Astrocyte (in vitro differentiated cells and primary cell): ENCODE measurements around the gene ADARB2. TPM values are rescaled to one million over a fixed set of nuclear protein-coding genes. Genes with fewer than 3 reads are reported as not detected.

Experiments used
- DNase-seq: peaks from one replicate; pipeline ENCODE4 v3.0.0-alpha.2; 2010; ENCODE audit warnings: low read depth
- FAIRE-seq: peaks from 2 replicates; lab custom pipeline; 2011; peaks lifted over from hg19 to GRCh38; lab: Jason Lieb, UNC
- H2AFZ ChIP-seq: 2 replicates; pipeline ENCODE4 v1.6.0; 2012; ENCODE audit warnings: low read depth, low read length, inconsistent platforms
- H3K27ac ChIP-seq: 2 replicates; pipeline ENCODE4 v1.5.1; 2011; ENCODE audit warnings: low read depth, low read length, inconsistent platforms
- H3K27me3 ChIP-seq: 2 replicates; pipeline ENCODE4 v1.6.0; 2011; ENCODE audit warnings: low read length, inconsistent platforms; ENCODE audit not compliant: insufficient read depth
- H3K36me3 ChIP-seq: 2 replicates; pipeline ENCODE4 v1.5.1; 2011; ENCODE audit warnings: low read length, inconsistent platforms; ENCODE audit not compliant: insufficient read depth
- H3K4me1 ChIP-seq: 2 replicates; pipeline ENCODE4 v1.5.1; 2011; ENCODE audit warnings: low read length, inconsistent platforms; ENCODE audit not compliant: insufficient read depth
- H3K4me2 ChIP-seq: 2 replicates; pipeline ENCODE4 v1.6.0; 2012; ENCODE audit warnings: low read length, inconsistent platforms
- H3K4me3 ChIP-seq: 2 replicates; pipeline ENCODE4 v1.5.1; 2011; ENCODE audit warnings: low read depth, mild to moderate bottlenecking, low read length, inconsistent platforms; ENCODE audit not compliant: insufficient read depth
- H3K79me2 ChIP-seq: 2 replicates; pipeline ENCODE4 v1.6.0; 2012; ENCODE audit warnings: mild to moderate bottlenecking, low read length, inconsistent platforms; ENCODE audit not compliant: insufficient read depth
- H3K9ac ChIP-seq: 2 replicates; pipeline ENCODE4 v1.6.0; 2012; ENCODE audit warnings: mild to moderate bottlenecking, low read length, inconsistent platforms
- H3K9me3 ChIP-seq: 2 replicates; pipeline ENCODE4 v1.5.1; 2012; ENCODE audit warnings: low read depth, mild to moderate bottlenecking, low read length, inconsistent platforms; ENCODE audit not compliant: insufficient read depth
- H4K20me1 ChIP-seq: 2 replicates; pipeline ENCODE4 v1.6.0; 2012; ENCODE audit warnings: low read length, inconsistent platforms; ENCODE audit not compliant: insufficient read depth
- H3K27ac Mint-ChIP-seq: one replicate; pipeline ENCODE4 v1.8.0; 2021; ENCODE audit warnings: mild to moderate bottlenecking, mixed read lengths; ENCODE audit not compliant: unreplicated experiment
- H3K27me3 Mint-ChIP-seq: one replicate; pipeline ENCODE4 v1.8.0; 2021; ENCODE audit warnings: low read depth, mixed read lengths; ENCODE audit not compliant: unreplicated experiment
- H3K36me3 Mint-ChIP-seq: one replicate; pipeline ENCODE4 v1.8.0; 2021; ENCODE audit warnings: low read depth, mixed read lengths; ENCODE audit not compliant: unreplicated experiment
- H3K4me1 Mint-ChIP-seq: one replicate; pipeline ENCODE4 v1.8.0; 2021; ENCODE audit warnings: low read depth, mixed read lengths; ENCODE audit not compliant: unreplicated experiment
- H3K4me3 Mint-ChIP-seq: one replicate; pipeline ENCODE4 v1.8.0; 2021; ENCODE audit warnings: mild to moderate bottlenecking, moderate library complexity, mixed read lengths; ENCODE audit not compliant: unreplicated experiment
- H3K9me3 Mint-ChIP-seq: one replicate; pipeline ENCODE4 v1.8.0; 2021; ENCODE audit warnings: mild to moderate bottlenecking, mixed read lengths; ENCODE audit not compliant: unreplicated experiment
- EZH2 ChIP-seq: IDR thresholded peaks from 2 replicates; pipeline ENCODE4 v1.6.1; 2012; ENCODE audit warnings: mild to moderate bottlenecking, low read length, inconsistent platforms; ENCODE audit not compliant: insufficient read depth
- total RNA-seq: library from RNA; stranded (reverse); gene quantifications from 2 replicates; pipeline ENCODE4 v1.2.1, GENCODE V29; 2021
- TF ChIP-seq, protein P1 (sequence below): IDR thresholded peaks from 2 replicates; pipeline ENCODE4 v1.5.1; 2011; ENCODE audit warnings: low read depth, mild to moderate bottlenecking, inconsistent platforms, low read length, moderate library complexity; ENCODE audit not compliant: insufficient read depth

The ADARB2 gene
- total RNA-seq, 1 donor from 2014 or later, result 0.18 TPM

DNA sequence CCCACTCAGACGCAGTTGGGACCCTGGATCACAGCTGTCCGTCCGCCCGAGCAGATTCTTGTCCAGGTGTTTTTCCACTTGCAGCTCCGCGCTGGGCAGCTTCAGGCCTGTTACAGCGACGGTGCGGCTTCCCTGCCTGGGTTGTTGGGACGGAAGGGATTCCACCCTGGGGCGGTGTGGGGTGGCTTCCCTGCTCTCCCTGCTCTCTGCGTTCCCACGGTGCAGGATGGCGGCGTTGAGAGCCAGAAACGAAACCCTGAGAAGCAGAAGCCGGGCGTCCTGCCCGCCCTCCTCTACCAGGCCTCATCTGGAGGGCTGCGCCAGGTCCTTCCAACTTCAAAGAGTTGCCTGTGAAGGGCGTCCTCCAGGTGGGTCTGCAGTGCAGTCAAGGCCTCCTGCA, 194.4 kb downstream of the ADARB2 start:
- Histone ChIP-seq H3K4me1 (no peaks in the 10 kb centered on the region), H3K27me3 (no peaks in the 10 kb centered on the region), H3K36me3 (no peaks in the 10 kb centered on the region), H3K4me3 (no peak overlapping the region), H4K20me1 (no peaks in the 10 kb centered on the region), H3K9me3 (no peaks in the 10 kb centered on the region), H3K4me2 (no peak overlapping the region), H2AFZ (no peak overlapping the region), H3K9ac (no peak overlapping the region), H3K27ac (no peak overlapping the region), H3K79me2 (no peaks in the 10 kb centered on the region)
- TF ChIP-seq, protein P1, sequence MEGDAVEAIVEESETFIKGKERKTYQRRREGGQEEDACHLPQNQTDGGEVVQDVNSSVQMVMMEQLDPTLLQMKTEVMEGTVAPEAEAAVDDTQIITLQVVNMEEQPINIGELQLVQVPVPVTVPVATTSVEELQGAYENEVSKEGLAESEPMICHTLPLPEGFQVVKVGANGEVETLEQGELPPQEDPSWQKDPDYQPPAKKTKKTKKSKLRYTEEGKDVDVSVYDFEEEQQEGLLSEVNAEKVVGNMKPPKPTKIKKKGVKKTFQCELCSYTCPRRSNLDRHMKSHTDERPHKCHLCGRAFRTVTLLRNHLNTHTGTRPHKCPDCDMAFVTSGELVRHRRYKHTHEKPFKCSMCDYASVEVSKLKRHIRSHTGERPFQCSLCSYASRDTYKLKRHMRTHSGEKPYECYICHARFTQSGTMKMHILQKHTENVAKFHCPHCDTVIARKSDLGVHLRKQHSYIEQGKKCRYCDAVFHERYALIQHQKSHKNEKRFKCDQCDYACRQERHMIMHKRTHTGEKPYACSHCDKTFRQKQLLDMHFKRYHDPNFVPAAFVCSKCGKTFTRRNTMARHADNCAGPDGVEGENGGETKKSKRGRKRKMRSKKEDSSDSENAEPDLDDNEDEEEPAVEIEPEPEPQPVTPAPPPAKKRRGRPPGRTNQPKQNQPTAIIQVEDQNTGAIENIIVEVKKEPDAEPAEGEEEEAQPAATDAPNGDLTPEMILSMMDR, result no peak
- TF ChIP-seq EZH2, result no peak
- FAIRE-seq (no peak), DNase-seq (no peak)
- Mint-ChIP-seq H3K9me3 (peaks cover 4% of the 10 kb centered on the region), H3K27ac (no peak overlapping the region), H3K36me3 (no peaks in the 10 kb centered on the region), H3K4me3 (no peak overlapping the region), H3K27me3 (peaks cover 28% of the 10 kb centered on the region), H3K4me1 (no peaks in the 10 kb centered on the region)

DNA sequence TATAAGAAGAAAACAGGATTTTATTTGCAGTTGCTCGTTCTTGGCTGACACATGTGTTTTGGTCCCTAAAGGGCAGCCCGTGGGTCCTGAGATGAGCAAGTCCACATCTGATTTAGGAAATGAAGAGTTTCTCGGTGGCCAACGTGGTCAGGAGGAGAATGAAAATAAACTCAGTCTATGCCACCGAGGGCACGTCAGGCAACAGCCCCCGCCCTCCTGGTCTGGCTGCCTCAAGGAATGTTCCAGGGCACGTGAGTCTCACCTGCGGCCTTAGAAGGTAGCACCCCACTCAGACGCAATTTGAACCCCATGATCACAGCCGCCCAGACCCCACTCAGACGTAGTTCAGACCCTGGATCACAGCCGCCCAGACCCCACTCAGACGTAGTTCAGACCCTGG, 197.2 kb downstream of the ADARB2 start:
- Mint-ChIP-seq H3K27me3 (peaks cover 26% of the 10 kb centered on the region), H3K36me3 (no peaks in the 10 kb centered on the region), H3K9me3 (no peaks in the 10 kb centered on the region), H3K4me1 (no peaks in the 10 kb centered on the region), H3K4me3 (no peak overlapping the region), H3K27ac (no peak overlapping the region)
- no peak overlapping the region for H3K27ac ChIP-seq
- H3K4me2 ChIP-seq, result no peak overlapping the region
- H3K36me3 ChIP-seq, result no peaks in the 10 kb centered on the region
- DNase-seq (no peak), FAIRE-seq (no peak)
- H3K4me1 ChIP-seq, result no peaks in the 10 kb centered on the region
- H4K20me1 ChIP-seq, result no peaks in the 10 kb centered on the region
- TF ChIP-seq EZH2, result no peak
- TF ChIP-seq, protein P1, result no peak
- no peak overlapping the region for H2AFZ ChIP-seq
- H3K9me3 ChIP-seq, result peaks cover 4% of the 10 kb centered on the region
- no peak overlapping the region for H3K4me3 ChIP-seq
- no peaks in the 10 kb centered on the region for H3K27me3 ChIP-seq
- no peak overlapping the region for H3K9ac ChIP-seq
- H3K79me2 ChIP-seq, result no peaks in the 10 kb centered on the region

DNA sequence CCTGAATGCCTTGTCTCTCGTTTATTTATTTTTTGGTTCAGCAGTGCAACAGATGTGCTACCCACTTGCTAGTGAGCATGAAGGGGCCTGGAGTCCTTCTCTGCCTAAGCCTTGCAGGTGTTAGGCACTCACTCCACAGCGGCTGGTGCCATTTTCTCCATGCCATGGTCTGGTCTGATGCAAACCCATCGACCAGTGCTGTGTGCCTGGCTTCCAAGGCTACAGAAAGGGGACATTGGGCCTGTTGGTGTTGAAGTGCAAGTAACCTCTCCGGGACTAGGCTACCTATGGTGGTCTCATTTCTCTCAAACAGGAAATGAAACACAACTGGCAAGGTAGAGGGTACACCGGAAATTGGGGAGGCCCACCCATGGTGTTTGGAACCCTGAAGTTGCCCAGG, 198.1 kb downstream of the ADARB2 start:
- H3K9me3 ChIP-seq, result peaks cover 8% of the 10 kb centered on the region
- TF ChIP-seq, protein P1, result no peak
- no peak for TF ChIP-seq EZH2
- no peak overlapping the region for H3K9ac ChIP-seq
- Mint-ChIP-seq H3K27me3 (peaks cover 26% of the 10 kb centered on the region), H3K4me3 (no peak overlapping the region), H3K9me3 (no peaks in the 10 kb centered on the region), H3K36me3 (no peaks in the 10 kb centered on the region), H3K4me1 (no peaks in the 10 kb centered on the region), H3K27ac (no peak overlapping the region)
- H3K79me2 ChIP-seq, result no peaks in the 10 kb centered on the region
- no peaks in the 10 kb centered on the region for H4K20me1 ChIP-seq
- H3K4me3 ChIP-seq, result no peak overlapping the region
- no peaks in the 10 kb centered on the region for H3K4me1 ChIP-seq
- H2AFZ ChIP-seq, result no peak overlapping the region
- no peak overlapping the region for H3K27ac ChIP-seq
- no peaks in the 10 kb centered on the region for H3K36me3 ChIP-seq
- H3K4me2 ChIP-seq, result no peak overlapping the region
- no peaks in the 10 kb centered on the region for H3K27me3 ChIP-seq
- DNase-seq, result no peak
- FAIRE-seq, result no peak
